ENCODE results near the gene SEZ6L. TPM values are rescaled to one million over a fixed set of nuclear protein-coding genes. Genes with fewer than 3 reads are reported as not detected.

The SEZ6L gene
- total and polyA plus RNA-seq, 10 of the 15 experiments (the other 5 are each of a cell fraction or from before 2014, with no cell fraction given), result not detected

DNA sequence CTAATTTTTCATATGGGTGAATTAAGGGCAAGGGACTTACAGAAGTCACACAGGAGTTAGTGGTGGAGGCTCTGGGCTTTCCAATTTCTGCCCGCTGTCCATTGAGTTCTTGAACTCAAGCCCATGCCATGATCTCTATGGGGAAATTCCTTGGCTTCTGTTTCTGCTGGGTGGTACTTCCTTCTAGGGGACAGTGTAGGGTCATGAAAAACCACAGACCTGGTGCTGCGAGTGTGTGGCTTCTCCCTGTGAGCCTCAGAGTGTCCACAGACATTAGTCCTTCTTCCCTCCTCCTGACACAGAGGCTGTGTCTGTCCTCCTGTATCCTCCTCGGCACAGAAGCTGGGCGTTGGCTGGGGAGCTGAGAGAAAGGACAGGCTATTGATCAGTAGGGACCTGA is 6.3 kb upstream of the SEZ6L start:
- Histone ChIP-seq H3K9me3 (replicated peaks; ENCODE audit: control insufficient read depth, insufficient read depth, low read length) (no peaks in the 10 kb centered on the region), H3K9ac (ENCODE audit: control insufficient read depth, insufficient read depth, low read length) (no peak overlapping the region), H3K4me1 (ENCODE audit: control insufficient read depth, insufficient read depth, low read length) (no peaks in the 10 kb centered on the region), H2AFZ (ENCODE audit: control insufficient read depth, low read depth, low read length) (no peak overlapping the region), H3K27me3 (replicated peaks in 1 of 2; ENCODE audit: control insufficient read depth in 2 of 2, insufficient read depth in 2 of 2, low read length in 1 of 2) (peaks cover 0 to 2% of the 10 kb centered on the region in 2 experiments; a peak in 2 of 4 replicates), H3K4me2 (ENCODE audit: control insufficient read depth, insufficient read depth) (no peak overlapping the region), H3K36me3 (ENCODE audit: control insufficient read depth in 2 of 2, insufficient read depth in 2 of 2, low read length in 1 of 2) (no peaks in the 10 kb centered on the region), H3K4me3 (no peak overlapping the region), H3K79me2 (ENCODE audit: control insufficient read depth, insufficient read depth, low read length) (no peaks in the 10 kb centered on the region), H3K27ac (ENCODE audit: control insufficient read depth, insufficient read depth) (no peak overlapping the region), H4K20me1 (ENCODE audit: control insufficient read depth, insufficient read depth) (no peaks in the 10 kb centered on the region)
- ChIA-PET RAD21 (ENCODE audit: unreplicated experiment) (no interaction called here), SMC1A (ENCODE audit: uncharacterized antibody, unreplicated experiment) (no interaction called here), CTCF (interaction anchor here (0.7 to 1.1 kb wide), 2 partner anchors 10 kb away, joined by 3 read pairs; no protein-coding TSS in a partner anchor), POLR2A (no interaction called here)
- DNase-seq (ENCODE audit: low read depth, low spot score) (no peak), ATAC-seq (no peak), FAIRE-seq (no peak)
- intact Hi-C loops (cut with micrococcal nuclease; ENCODE audit: unreplicated experiment), result loop anchor here (2.0 kb wide), 1 partner anchor 30 kb away; no protein-coding TSS in a partner anchor
- whole genome bisulfite sequencing (ENCODE audit: insufficient coverage, insufficient replicate concordance, low lambda C conversion rate, missing lambda C conversion rate), result 12% methylated on average over 4 of the region's 4 CpGs
- TF ChIP-seq, protein P1, sequence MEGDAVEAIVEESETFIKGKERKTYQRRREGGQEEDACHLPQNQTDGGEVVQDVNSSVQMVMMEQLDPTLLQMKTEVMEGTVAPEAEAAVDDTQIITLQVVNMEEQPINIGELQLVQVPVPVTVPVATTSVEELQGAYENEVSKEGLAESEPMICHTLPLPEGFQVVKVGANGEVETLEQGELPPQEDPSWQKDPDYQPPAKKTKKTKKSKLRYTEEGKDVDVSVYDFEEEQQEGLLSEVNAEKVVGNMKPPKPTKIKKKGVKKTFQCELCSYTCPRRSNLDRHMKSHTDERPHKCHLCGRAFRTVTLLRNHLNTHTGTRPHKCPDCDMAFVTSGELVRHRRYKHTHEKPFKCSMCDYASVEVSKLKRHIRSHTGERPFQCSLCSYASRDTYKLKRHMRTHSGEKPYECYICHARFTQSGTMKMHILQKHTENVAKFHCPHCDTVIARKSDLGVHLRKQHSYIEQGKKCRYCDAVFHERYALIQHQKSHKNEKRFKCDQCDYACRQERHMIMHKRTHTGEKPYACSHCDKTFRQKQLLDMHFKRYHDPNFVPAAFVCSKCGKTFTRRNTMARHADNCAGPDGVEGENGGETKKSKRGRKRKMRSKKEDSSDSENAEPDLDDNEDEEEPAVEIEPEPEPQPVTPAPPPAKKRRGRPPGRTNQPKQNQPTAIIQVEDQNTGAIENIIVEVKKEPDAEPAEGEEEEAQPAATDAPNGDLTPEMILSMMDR (IDR thresholded peaks at IDR 0.05 in 2 of 3, conservative IDR thresholded peaks at IDR 0.05 in 1 of 3; ENCODE audit: control insufficient read depth in 2 of 3, extremely low read depth in 1 of 3, insufficient read depth in 1 of 3, low read depth in 3 of 3, low read length in 3 of 3), result no peak
- no peak for TF ChIP-seq SMAD1 (IDR thresholded peaks at IDR 0.05; ENCODE audit: low read depth, partially characterized antibody)
- no peak for TF ChIP-seq SUZ12 (IDR thresholded peaks at IDR 0.05; ENCODE audit: unreplicated experiment)
- no peak for TF ChIP-seq NFXL1 (IDR thresholded peaks at IDR 0.05; ENCODE audit: borderline replicate concordance)
- TF ChIP-seq KLF5 (IDR thresholded peaks at IDR 0.05; ENCODE audit: partially characterized antibody), result no peak
- TF ChIP-seq, protein P2, sequence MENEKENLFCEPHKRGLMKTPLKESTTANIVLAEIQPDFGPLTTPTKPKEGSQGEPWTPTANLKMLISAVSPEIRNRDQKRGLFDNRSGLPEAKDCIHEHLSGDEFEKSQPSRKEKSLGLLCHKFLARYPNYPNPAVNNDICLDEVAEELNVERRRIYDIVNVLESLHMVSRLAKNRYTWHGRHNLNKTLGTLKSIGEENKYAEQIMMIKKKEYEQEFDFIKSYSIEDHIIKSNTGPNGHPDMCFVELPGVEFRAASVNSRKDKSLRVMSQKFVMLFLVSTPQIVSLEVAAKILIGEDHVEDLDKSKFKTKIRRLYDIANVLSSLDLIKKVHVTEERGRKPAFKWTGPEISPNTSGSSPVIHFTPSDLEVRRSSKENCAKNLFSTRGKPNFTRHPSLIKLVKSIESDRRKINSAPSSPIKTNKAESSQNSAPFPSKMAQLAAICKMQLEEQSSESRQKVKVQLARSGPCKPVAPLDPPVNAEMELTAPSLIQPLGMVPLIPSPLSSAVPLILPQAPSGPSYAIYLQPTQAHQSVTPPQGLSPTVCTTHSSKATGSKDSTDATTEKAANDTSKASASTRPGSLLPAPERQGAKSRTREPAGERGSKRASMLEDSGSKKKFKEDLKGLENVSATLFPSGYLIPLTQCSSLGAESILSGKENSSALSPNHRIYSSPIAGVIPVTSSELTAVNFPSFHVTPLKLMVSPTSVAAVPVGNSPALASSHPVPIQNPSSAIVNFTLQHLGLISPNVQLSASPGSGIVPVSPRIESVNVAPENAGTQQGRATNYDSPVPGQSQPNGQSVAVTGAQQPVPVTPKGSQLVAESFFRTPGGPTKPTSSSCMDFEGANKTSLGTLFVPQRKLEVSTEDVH (IDR thresholded peaks at IDR 0.05; ENCODE audit: low read depth, partially characterized antibody), result no peak
- no peak for TF ChIP-seq RBBP5 (conservative IDR thresholded peaks at IDR 0.05)
- TF ChIP-seq EZH2 (IDR thresholded peaks at IDR 0.05; ENCODE audit: borderline replicate concordance, control insufficient read depth, low read depth, low read length), result no peak
- TF ChIP-seq NR2C1 (IDR thresholded peaks at IDR 0.05), result no peak
- TF ChIP-seq NFYA (IDR thresholded peaks at IDR 0.05; ENCODE audit: borderline replicate concordance, low read depth, low read length), result no peak
- TF ChIP-seq EED (IDR thresholded peaks at IDR 0.05; ENCODE audit: low read depth), result no peak
- TF ChIP-seq, protein P3, sequence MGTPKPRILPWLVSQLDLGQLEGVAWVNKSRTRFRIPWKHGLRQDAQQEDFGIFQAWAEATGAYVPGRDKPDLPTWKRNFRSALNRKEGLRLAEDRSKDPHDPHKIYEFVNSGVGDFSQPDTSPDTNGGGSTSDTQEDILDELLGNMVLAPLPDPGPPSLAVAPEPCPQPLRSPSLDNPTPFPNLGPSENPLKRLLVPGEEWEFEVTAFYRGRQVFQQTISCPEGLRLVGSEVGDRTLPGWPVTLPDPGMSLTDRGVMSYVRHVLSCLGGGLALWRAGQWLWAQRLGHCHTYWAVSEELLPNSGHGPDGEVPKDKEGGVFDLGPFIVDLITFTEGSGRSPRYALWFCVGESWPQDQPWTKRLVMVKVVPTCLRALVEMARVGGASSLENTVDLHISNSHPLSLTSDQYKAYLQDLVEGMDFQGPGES (IDR thresholded peaks at IDR 0.05), result no peak
- no peak for TF ChIP-seq MTA3 (IDR thresholded peaks at IDR 0.05; ENCODE audit: borderline replicate concordance, low read length)
- no peak for TF ChIP-seq TBL1XR1 (IDR thresholded peaks at IDR 0.05; ENCODE audit: low read depth, low read length)
- no peak for TF ChIP-seq NR2F1 (conservative IDR thresholded peaks at IDR 0.05)
- TF ChIP-seq SMARCA5 (IDR thresholded peaks at IDR 0.05), result no peak
- TF ChIP-seq WRNIP1 (IDR thresholded peaks at IDR 0.05; ENCODE audit: borderline replicate concordance, low read depth, low read length), result no peak
- in situ Hi-C loops (cut with MboI), result no loop called here
- BruUV-seq (replicated peaks), result no TSS peak
